Prostate gland (tissue), 2 donors: ENCODE data around the gene TMEM169.

Experiments used
- POLR2A ChIP-seq: fragments of 450-650 bp; IDR thresholded peaks from one replicate; pipeline ENCODE4 v1.6.1; 2016; ENCODE audit warnings: antibody characterized with exemption, mild to moderate bottlenecking
- POLR2AphosphoS5 ChIP-seq: sonication (generic); formaldehyde crosslinking; IDR thresholded peaks from one replicate; pipeline ENCODE4 v1.6.1; 2017; ENCODE audit warnings: antibody characterized with exemption
- TF ChIP-seq, protein P1 (sequence below), 4 experiments: fragments of 200-600 bp in 2 of 4; fragments of 450-650 bp in 2 of 4; sonication (generic) in 2 of 4; IDR thresholded peaks; 1 replicate in 3 of 4; 2 replicates in 1 of 4; pipeline ENCODE4 v1.5.1; 2016 to 2019; ENCODE audit warnings: antibody characterized with exemption in 4 of 4, mild to moderate bottlenecking in 2 of 4, moderate library complexity in 2 of 4

DNA sequence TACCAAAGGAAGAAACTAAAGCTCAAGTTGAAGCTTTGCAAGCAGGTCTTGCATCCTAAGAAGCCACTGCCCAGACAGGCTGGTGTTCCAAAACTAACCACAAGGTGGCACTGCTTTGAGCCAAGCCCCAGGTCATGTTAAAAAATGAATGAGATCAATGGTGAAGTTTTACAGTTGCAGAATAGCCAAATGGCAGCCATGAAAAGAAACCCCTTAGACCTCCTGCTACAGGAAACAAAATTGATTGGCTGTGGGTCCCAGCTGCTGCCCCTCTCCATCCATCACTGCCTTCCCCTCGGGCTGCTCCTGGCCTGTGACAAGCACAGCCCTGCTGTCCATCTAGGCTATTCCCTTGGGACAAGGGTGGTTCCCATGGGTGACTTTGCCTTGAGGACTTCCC, 47.7 kb upstream of the TMEM169 start:
- TF ChIP-seq, protein P1, sequence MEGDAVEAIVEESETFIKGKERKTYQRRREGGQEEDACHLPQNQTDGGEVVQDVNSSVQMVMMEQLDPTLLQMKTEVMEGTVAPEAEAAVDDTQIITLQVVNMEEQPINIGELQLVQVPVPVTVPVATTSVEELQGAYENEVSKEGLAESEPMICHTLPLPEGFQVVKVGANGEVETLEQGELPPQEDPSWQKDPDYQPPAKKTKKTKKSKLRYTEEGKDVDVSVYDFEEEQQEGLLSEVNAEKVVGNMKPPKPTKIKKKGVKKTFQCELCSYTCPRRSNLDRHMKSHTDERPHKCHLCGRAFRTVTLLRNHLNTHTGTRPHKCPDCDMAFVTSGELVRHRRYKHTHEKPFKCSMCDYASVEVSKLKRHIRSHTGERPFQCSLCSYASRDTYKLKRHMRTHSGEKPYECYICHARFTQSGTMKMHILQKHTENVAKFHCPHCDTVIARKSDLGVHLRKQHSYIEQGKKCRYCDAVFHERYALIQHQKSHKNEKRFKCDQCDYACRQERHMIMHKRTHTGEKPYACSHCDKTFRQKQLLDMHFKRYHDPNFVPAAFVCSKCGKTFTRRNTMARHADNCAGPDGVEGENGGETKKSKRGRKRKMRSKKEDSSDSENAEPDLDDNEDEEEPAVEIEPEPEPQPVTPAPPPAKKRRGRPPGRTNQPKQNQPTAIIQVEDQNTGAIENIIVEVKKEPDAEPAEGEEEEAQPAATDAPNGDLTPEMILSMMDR (IDR thresholded peaks at IDR 0.05), result peak; percentile 65 to 70 (median 68)
- no peak for TF ChIP-seq POLR2AphosphoS5
- TF ChIP-seq POLR2A, result no peak
